GM18861 (cell line): ENCODE data around the gene C1orf141.
"Not testable (repeated sequence)": the region's sequence is repeated elsewhere in the genome, so short reads cannot be mapped to it uniquely, and the experiment has no call there.

Experiments
- ATAC-seq: cut with Tn5 transposase; IDR thresholded peaks from one replicate; pipeline ENCODE4 v1.9.1; 2021; ENCODE audit not compliant: unreplicated experiment

The C1orf141 gene

DNA sequence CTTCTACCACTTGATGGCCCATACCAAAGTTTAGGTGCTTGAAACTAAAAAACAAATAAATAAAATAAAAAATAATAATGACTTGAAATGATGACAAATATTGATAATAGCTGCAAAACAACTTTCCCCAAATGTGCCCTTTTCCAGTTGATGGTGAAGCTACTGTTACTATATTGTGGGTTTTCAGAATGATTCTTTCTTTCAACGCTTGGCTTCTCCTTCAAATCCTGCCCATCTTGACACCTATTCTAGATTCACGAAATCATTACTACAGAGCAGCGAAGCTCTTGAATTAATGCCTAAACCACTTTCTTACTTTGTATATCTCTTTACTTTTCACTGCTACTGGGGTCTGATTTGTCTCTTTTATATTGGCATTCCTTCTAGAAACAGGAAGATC, 9.2 kb upstream of the C1orf141 start:
- no peak for ATAC-seq

DNA sequence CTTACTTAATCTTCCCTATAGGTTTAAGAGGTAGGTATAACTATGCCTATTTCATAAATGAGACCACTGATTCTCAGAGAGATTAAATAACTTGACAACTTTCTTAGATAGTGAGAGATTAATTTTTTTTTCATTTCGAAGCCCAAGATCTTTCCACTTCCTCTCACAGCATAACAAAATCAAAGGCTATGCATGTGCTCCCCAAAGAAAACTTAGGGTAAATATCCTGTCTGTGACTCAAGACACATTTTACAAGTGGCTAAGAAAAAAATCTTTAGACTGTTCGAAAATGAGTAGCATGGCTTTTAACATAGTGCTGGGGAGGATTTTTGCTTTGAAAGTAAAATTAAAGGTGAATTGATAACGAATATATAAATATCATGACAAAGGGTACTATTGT, 8.2 kb upstream of the C1orf141 start:
- no peak for ATAC-seq

DNA sequence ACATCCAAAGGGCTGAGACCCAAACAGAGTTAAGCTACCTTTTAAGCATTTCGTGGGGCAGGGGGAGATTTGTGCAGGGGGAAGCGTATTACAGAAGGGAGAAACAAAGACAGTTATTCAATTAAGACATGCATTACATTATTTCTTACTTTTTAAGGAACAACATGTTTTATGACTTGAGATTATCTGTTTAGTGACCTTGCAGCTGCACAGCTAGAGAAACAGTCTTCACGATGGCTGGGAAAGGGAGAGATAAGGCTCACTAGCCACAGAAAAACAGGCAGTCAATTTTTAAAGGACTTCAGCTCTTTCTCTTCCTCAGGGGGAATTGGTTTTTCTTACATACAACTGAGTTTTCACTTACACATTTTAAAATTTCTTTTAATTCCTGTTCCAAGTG, 7.1 kb upstream of the C1orf141 start:
- not testable (repeated sequence) for ATAC-seq

DNA sequence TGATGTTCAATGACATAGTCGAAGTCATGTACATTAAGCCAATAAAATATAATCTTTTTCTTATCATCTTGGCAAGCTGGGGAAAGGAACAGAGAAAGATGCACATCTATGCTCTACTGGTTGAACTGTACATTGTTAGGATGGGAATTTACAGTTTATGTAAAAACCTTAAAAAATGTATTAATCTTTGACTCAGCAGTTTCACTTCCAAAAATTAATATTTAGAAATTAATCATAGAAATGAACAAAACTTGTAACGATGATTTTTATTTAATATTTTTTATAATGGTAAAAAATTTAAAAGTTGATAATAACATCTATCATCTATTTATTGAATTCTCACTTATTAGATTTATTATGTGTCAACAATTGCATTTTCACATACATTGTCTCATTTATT, 5.7 kb upstream of the C1orf141 start:
- no peak for ATAC-seq

DNA sequence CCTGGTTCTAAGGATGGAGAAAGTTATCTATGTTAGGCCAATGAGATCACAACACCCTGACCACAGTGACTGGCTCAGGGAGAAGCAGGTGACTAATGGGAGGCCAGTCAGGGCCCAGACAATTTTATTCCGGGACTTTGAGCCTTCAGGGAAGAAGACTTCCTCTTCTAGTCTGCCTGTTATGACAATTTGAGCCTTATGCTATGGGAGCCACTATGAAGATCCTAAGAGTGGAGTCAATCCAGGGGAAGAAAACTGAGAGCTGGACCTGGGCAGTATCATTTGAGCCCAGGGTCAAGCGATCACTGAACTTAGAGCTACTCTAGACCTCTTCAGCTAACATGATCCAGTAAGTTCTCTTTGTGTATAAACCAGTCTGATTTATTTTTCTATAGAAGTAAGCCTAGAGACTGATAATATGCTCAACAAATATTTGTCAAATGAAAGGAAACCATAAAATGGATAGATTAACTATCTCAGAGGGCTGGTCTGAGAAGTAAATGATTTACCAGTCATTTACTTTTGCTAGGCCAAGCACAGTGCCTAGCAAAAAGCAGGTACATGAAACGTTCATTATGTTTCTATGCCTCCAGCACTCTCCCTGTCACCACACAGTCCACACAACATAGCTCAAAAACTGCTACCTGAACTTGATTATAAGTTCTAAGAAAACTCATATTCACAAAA, 4.2 kb upstream of the C1orf141 start:
- peak; percentile 54 for ATAC-seq

DNA sequence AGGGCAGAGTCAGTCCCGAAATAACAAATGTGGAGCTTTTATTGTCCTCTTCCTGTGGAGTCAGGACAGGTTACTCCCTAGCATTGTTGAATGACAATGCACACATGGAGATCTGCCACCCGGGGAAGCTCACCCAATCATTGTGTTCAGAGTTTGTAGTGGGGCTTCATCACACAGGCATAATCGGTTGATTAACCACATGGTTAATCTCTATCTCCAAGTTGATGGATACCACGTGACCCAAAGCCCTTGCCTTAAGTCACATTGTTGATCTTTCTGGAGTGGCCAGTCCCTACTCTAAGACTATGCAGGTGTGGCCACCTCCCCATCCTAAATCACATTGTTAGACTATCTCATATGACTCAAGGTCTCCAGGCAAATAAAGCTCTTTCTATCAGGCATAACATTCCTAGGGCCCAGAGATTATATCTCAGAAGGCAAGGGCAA, 2.6 kb upstream of the C1orf141 start:
- ATAC-seq = no peak

DNA sequence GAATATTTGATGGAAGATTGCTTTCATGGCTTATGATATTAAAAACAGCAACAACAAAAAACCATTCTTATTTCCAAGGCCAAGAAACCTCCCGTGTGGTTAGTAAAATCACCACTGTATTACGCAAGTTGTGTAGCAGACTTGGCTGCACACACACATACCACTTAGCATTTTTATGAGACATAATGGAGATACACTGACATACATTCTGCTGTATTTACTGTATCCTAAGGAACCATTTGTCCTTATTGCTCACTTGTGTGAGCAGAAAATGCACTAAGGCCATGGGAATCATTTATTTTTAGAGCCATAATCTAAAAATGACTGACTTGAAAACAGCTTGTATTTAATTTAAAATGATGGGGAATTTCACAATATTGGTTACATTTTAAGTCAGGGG, 584 bp upstream of the C1orf141 start:
- no peak for ATAC-seq

- ATAC-seq = no peak
Measured at GRCh38 chr1:67133177-67133576, 1.6 kb downstream of the C1orf141 start.

DNA sequence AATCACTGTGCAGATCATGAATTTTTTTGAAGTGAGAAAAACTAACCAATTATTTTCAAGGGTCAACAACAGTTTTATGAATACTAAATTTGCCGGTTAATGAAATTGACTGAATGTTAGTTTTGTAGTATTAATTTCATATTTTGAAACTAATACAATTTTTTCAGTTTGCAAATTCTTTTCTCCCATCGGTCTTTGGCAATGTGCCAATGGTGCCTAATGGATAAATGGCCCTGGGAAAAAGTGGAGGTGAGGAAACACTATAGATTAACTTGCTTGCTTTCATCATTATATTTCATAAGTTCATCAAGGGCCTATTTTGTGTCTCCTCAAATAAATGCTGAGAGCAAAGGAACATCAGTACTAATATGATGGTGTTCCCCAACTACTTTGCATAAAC, 4.1 kb downstream of the C1orf141 start:
- ATAC-seq = no peak

GRCh38 chr1:67126974-67127373, 7.8 kb downstream of the C1orf141 start:
- ATAC-seq = no peak

GRCh38 chr1:67126111-67126746, 8.5 kb downstream of the C1orf141 start:
- no peak for ATAC-seq

- no peak for ATAC-seq
Measured at GRCh38 chr1:67124455-67124854, 10.3 kb downstream of the C1orf141 start.

DNA sequence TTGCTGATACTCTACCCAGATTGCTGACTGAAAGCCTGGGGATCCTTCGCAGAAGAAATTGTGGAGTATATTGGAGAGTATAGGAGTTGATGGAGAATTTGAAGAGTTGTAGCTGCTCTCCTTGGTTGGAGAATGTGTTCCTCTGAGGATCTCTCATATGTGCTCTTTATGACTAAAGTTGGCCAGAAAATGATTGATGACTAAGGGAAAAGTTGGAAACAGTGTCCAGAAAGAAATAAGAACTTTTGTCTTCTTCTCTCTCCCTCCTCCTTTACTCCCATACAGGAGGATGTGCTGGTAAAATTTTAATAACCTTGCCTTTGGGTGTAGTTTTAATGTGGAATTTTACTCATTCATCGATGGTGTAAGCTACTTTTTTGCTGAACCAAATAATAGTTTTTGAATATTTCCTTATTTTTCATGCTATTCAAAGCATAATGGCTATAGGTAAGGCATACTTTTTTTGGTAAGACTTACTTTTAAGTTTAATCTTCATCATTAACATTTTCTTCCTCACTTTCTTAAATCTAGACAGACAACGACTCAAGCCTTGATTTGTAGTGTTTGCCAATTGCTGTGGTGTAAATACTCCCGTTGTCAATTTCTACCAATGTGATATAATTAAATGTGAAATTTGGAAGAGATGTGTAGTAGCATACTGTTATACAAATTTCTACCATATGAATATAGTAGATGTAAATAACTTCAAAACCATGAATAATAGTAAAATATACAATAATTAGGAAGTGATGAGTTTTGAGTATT, 13.7 kb downstream of the C1orf141 start:
- ATAC-seq = no peak

- ATAC-seq = no peak
Measured at GRCh38 chr1:67118646-67119045, 16.1 kb downstream of the C1orf141 start.

- no peak for ATAC-seq
Measured at GRCh38 chr1:67118191-67118590, 16.6 kb downstream of the C1orf141 start.

- ATAC-seq = no peak
Measured at GRCh38 chr1:67114162-67114561, 20.6 kb downstream of the C1orf141 start.

- ATAC-seq = peak; percentile 37
Measured at GRCh38 chr1:67110352-67110751, 24.4 kb downstream of the C1orf141 start.

DNA sequence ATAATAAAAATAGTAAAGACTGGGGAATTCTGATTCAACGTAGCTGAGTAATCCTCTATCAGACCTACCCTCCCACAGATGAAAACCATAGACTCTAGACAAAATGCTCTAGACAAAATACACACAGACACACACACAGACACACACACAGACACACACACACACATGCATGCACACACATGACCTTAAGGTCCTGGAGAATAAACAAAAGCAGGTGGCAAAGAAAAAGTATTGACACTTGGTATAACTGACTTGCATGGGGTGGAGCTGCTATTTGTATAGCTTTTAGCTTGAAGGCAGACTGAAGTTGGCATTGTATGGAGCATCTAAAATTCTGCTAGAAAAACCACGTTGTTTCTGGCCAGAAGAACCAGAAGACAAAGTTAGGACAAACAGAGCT, 29.3 kb downstream of the C1orf141 start:
- ATAC-seq = no peak

DNA sequence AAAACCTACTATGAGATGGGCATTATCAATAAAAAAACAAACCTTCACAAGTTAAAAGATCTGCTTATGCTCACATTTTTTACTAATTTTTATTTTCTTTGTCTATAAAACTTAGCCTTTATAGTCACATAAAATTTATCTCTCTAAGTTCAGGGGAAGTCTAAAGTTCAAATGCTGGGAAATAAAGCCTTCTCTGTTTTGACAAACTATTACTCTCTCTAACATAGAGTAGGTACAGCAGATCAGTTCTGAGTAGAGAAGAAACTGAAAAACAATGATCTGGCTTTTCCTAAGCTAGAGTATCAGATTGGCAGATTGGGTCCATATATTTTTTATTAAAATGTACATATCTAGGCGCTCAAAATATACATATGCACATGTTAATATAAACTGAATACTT, 31.2 kb downstream of the C1orf141 start:
- ATAC-seq = no peak

DNA sequence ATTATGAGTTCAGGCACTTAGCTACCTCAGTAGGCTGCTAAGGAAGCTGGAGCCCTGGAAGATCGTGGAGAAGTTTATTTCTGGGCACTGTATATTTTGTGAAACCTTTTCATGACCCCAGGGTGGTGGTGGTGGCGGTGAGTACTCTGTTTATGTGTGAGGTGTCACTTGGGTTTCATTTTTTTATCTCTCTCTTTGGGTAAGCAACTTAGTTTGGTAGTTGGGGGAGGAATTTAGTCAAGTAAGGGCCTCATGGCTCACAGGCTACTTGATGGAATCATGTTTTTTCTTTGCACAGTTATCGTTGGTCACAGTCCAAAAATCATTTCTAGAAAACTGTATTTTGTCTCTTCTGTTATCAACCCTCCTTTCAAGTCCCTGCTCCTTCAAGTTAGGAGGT, 33.9 kb downstream of the C1orf141 start:
- no peak for ATAC-seq

GRCh38 chr1:67097305-67097704, 37.5 kb downstream of the C1orf141 start:
- no peak for ATAC-seq

DNA sequence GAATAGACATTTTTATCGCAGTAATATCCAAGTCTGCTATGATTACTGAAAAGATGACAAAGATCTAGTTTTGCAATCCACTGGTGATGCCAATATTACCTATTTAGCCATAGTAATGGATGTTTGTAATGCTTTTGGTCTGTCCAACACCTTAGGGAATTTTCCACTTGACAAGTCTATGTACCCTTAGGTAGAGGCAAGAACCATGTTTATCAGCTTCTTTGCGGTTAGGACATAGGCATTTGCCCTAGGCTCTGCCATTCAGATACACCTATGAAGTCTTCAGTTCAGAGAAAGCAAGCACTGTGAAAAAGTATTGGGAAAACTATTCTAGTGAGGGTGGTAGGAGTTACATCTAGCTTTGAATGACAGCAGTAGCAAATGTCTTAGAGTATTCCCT, 40.6 kb downstream of the C1orf141 start:
- no peak for ATAC-seq
